Measurements from ENCODE around the gene DPYSL5.

DPYSL5 gene

DNA sequence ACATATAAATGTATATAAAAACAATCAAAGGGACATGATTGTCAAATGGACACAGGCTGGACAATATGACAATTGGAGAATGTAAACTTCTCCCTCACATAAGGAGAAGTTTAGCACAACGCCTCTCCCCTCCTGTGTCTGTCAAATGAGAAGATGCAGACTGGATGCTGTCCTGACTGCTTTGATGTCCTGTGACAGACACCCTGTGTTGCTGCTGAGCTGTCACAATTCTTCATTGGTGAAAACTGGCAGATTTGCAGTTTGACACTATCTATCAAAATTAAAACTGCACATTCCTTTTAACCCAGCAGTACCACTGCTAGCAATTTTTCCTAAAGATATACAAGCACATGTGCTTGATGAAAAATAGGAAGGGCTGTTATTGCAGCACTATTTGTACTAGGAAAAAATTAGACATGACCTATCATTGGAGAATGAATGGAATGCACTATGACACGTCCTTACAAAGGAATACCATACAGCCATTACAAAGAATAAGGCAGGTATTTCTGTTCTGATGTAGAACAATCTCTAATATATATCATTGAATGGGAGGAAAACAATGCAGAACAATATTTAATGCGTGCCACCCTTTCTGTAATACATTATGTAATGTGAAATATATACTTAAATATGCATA lies 12.4 kb downstream of the DPYSL5 start:
- Histone ChIP-seq H3K36me3 (ENCODE audit: insufficient read depth, low read length) (no peaks in the 10 kb centered on the region), H3K4me3 (ENCODE audit: low read depth, low read length, poor library complexity, severe bottlenecking) (no peak overlapping the region), H3F3A (ENCODE audit: insufficient read depth, low read length) (no peaks in the 10 kb centered on the region), H3K9me3 (ENCODE audit: low read length) (no peaks in the 10 kb centered on the region), H2AFZ (ENCODE audit: low read length) (no peak overlapping the region), H3K4me1 (ENCODE audit: insufficient read depth, low read length, severe bottlenecking) (no peaks in the 10 kb centered on the region), H3K4me2 (ENCODE audit: low read length) (no peak overlapping the region), H4K20me1 (ENCODE audit: insufficient read depth, low read length) (no peaks in the 10 kb centered on the region), H3K27me3 (ENCODE audit: insufficient read depth, low read length) (no peaks in the 10 kb centered on the region), H3K9me2 (ENCODE audit: low read depth, low read length) (no peaks in the 10 kb centered on the region), H3K9ac (ENCODE audit: low read length) (no peak overlapping the region), H3K79me2 (ENCODE audit: insufficient read depth, low read length) (no peaks in the 10 kb centered on the region), H3K27ac (ENCODE audit: low read depth, low read length, poor library complexity, severe bottlenecking) (no peak overlapping the region)
- TF ChIP-seq CTCF (IDR thresholded peaks at IDR 0.05; ENCODE audit: low read length), result no peak
- TF ChIP-seq EZH2 (IDR thresholded peaks at IDR 0.05; ENCODE audit: borderline replicate concordance, low read length), result no peak

DNA sequence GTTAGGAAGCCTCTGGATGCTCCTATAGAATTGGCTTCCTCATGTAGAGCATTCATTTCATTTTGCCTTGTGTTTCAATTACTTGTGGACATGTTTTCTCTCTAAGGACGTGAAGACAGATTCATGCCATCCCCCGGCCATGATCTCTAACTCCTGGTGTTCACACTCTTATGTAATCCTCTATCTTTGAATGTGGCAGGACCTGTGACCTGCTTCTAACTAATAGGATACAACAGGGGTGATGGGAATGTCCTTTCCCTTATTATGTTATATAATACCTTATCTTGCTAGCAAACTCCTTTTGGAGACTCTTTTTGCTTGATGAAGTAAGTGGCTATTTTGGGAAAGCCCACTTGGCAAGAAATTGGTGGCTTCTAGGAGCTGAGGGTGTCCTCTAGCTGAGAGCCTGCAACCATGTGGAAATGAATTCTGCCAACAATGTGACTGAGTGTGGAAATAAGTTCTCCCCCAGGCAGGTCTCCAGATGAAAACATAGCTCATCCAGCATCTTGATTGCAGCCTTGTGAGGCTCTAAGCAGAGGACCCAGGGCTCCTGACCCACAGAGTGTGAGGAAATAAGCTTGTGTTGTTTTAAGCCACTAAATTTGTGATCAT lies 13.8 kb downstream of the DPYSL5 start:
- Histone ChIP-seq H4K20me1 (ENCODE audit: insufficient read depth, low read length) (no peaks in the 10 kb centered on the region), H3K9me2 (ENCODE audit: low read depth, low read length) (no peaks in the 10 kb centered on the region), H2AFZ (ENCODE audit: low read length) (no peak overlapping the region), H3K79me2 (ENCODE audit: insufficient read depth, low read length) (no peaks in the 10 kb centered on the region), H3K27ac (ENCODE audit: low read depth, low read length, poor library complexity, severe bottlenecking) (no peak overlapping the region), H3K9ac (ENCODE audit: low read length) (no peak overlapping the region), H3K4me3 (ENCODE audit: low read depth, low read length, poor library complexity, severe bottlenecking) (no peak overlapping the region), H3K9me3 (ENCODE audit: low read length) (no peaks in the 10 kb centered on the region), H3K27me3 (ENCODE audit: insufficient read depth, low read length) (no peaks in the 10 kb centered on the region), H3K4me1 (ENCODE audit: insufficient read depth, low read length, severe bottlenecking) (no peaks in the 10 kb centered on the region), H3K36me3 (ENCODE audit: insufficient read depth, low read length) (no peaks in the 10 kb centered on the region), H3K4me2 (ENCODE audit: low read length) (no peak overlapping the region), H3F3A (ENCODE audit: insufficient read depth, low read length) (no peaks in the 10 kb centered on the region)
- TF ChIP-seq CTCF (IDR thresholded peaks at IDR 0.05; ENCODE audit: low read length) (no peak), EZH2 (IDR thresholded peaks at IDR 0.05; ENCODE audit: borderline replicate concordance, low read length) (no peak)

DNA sequence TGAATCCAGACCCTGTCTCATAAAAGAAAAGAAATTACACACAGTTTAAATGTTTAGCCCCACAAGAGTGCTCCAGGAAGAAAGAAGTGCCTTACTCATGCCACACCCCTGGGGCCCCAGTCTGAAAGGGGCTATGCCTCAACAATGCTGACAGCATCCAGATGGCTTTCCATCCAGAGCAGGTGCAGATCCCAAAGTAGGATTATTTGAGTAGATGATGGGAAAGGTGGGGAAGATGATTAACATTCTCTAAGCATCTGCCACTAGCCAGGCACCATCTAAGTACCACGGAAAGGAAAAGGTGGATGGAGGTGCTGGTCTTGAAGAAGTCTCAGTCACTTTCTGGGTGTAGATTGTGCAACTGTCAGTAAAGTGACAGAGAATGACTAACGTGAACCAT lies 16.3 kb downstream of the DPYSL5 start:
- Histone ChIP-seq H3K9me3 (ENCODE audit: low read length) (no peaks in the 10 kb centered on the region), H3K9me2 (ENCODE audit: low read depth, low read length) (no peaks in the 10 kb centered on the region), H3K9ac (ENCODE audit: low read length) (no peak overlapping the region), H3K79me2 (ENCODE audit: insufficient read depth, low read length) (no peaks in the 10 kb centered on the region), H3K27ac (ENCODE audit: low read depth, low read length, poor library complexity, severe bottlenecking) (no peak overlapping the region), H3K4me1 (ENCODE audit: insufficient read depth, low read length, severe bottlenecking) (no peaks in the 10 kb centered on the region), H4K20me1 (ENCODE audit: insufficient read depth, low read length) (no peaks in the 10 kb centered on the region), H3K4me2 (ENCODE audit: low read length) (no peak overlapping the region), H3K36me3 (ENCODE audit: insufficient read depth, low read length) (no peaks in the 10 kb centered on the region), H3F3A (ENCODE audit: insufficient read depth, low read length) (no peaks in the 10 kb centered on the region), H2AFZ (ENCODE audit: low read length) (no peak overlapping the region), H3K4me3 (ENCODE audit: low read depth, low read length, poor library complexity, severe bottlenecking) (no peak overlapping the region), H3K27me3 (ENCODE audit: insufficient read depth, low read length) (no peaks in the 10 kb centered on the region)
- TF ChIP-seq CTCF (IDR thresholded peaks at IDR 0.05; ENCODE audit: low read length) (no peak), EZH2 (IDR thresholded peaks at IDR 0.05; ENCODE audit: borderline replicate concordance, low read length) (no peak)
